M059J (cell line): ENCODE results near the gene TMC4. TPM values are rescaled to one million over a fixed set of nuclear protein-coding genes. Genes with fewer than 3 reads are reported as not detected.
"Not testable (repeated sequence)": the region's sequence is repeated elsewhere in the genome, so short reads cannot be mapped to it uniquely, and the experiment has no call there.

Experiments used
- DNase-seq: peaks from one replicate; pipeline ENCODE4 v3.0.0-alpha.2; 2012; ENCODE audit warnings: low read depth
- total RNA-seq: library from RNA; depleted of rRNA; stranded (reverse); fragments of >200 nt; shearing (Covaris generic); gene quantifications from 2 replicates; pipeline ENCODE4 v1.2.3, GENCODE V29; 2014

The TMC4 gene
- total RNA-seq, 1 experiment from 2014 or later = 0.39 TPM

DNA sequence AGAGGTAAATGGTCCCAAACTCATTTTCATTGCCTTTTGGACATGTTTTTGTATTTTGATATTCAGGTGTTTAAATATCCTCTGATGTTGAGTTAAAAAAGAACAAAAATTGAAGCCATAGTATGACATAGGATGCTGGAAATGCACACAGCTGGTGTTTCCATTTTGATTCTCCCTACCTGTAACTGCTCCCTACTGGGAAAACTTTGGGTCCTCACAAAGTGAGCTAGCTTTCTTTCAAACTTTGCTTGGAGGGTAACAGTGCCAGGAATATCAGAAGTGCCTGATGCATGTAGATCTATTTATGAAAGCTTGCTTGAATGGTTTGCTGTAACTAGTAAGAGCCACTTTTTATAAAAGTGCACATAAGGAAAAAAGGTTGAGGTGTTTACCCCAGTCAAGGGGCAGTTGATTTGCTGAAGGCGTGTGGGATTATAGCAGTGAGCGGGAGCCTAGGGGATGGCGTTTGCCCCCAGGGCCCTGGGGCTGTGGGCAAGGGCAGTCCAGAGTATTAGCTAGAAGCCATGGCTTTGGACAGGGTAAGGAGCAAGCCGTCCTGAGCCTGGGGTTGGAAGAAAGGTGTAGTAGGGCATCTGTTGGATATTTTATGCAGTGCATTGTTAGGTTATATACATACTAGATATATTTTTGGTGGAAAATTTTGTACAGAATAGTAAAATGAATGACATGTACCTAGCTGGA, 32.0 kb upstream of the TMC4 start:
- DNase-seq = no peak

DNA sequence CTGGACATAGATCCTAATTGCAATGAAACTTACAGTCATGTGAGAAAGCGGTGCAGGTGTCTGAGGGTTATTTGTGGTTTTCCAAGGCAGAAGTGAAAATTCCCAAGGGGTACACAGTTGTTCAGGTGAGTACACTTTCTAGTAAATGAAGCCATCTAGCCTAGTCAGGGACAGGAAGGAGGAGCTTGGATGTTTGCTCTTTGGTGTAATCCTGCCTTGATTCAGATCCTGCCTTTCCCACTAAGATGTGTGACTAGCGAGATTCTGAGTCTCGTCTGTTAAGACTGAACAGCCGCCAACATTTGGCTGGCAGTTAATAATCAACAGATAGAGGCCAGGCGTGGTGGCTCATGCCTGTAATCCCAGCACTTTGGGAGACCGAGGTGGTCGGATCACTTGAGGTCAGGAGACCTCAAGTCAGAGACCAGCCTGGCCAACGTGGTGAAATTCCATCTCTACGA, 30.2 kb upstream of the TMC4 start:
- no peak for DNase-seq

- DNase-seq = no peak
These were observed 29.0 kb upstream of the TMC4 start for GRCh38 chr19:54201980-54202379.

DNA sequence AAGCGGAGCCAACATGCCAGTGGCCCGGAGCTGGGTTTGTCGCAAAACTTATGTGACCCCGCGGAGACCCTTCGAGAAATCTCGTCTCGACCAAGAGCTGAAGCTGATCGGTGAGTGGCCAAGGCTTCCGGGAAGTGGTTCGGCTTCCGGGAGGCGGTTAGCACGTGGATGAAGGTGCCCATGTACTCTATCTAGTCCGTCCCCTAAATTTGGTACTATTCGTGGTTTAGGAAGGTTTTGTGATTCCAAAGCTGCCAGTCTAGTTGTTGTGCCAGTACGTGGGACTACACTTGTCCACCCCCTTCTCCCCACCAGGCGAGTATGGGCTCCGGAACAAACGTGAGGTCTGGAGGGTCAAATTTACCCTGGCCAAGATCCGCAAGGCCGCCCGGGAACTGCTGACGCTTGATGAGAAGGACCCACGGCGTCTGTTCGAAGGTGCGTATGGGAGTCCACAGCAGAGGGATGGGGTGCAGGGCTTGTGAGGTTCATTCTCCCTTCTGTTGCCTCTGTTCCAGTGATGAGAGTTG, 28.3 kb upstream of the TMC4 start:
- DNase-seq = no peak

DNA sequence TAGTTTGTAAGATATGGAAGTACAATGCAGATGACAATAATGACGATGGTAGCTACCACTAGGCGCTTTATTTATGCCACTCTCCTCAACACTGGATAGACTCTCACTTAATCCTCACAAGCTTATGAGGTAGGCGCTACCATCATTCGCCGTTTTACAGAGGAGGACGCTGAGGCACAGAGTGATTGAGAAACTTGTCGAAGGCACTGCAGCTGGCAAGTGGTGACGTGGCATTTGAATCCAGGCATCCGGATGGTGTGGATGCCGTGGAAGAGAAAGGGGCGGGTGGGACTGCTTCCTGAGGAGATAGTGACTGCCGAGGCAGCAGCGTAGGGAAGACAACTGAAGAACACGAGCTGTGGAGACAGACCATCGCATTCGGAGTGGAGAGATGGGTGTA, 26.4 kb upstream of the TMC4 start:
- no peak for DNase-seq

GRCh38 chr19:54197121-54197520, 24.2 kb upstream of the TMC4 start:
- no peak for DNase-seq

- DNase-seq = no peak
These were observed 23.6 kb upstream of the TMC4 start for GRCh38 chr19:54196536-54196935.

DNA sequence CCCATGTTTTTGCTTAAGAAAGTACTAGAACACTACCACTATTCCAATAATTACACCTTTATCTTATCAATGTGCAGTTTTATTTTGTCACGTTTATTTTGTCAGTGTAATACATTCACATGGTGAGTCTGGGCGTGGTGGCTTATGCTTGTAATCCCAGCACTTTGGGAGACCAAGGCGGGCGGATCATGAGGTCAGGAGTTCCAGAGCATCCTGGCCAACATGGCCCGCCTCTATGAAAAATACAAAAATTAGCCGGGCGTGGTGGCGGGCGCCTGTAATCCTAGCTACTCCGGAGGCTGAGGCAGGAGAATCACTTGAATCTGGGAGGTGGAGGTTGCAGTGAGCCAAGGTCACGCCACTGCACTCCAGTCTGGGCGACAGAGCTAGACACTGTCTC, 21.5 kb upstream of the TMC4 start:
- DNase-seq = not testable (repeated sequence)

DNA sequence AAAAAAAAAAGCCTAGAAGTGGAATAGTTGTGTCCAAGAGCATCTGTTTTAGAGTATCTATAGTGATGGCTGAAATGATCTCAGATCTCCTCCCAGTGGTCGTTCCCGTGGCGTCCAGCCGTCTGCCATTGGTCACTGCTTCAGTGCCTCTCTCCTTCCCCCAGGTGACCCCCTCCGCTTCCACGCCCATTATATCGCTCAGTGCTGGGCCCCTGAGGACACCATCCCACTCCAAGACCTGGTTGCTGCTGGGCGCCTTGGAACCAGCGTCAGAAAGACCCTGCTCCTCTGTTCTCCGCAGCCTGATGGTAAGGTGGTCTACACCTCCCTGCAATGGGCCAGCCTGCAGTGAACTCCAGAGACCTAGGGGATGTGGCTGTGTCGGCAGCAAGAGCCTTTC, 20.1 kb upstream of the TMC4 start:
- DNase-seq = no peak

- DNase-seq = no peak
These were observed 19.0 kb upstream of the TMC4 start for GRCh38 chr19:54191811-54192453.

- DNase-seq = peak; percentile 81
These were observed 18.3 kb upstream of the TMC4 start, which contains the start of gene TSEN34 for GRCh38 chr19:54191011-54191810. Gene TSEN34, plus strand, starts transcription at chr19:54191308. Its CDS starts 57 bp downstream, at chr19:54191365.

DNA sequence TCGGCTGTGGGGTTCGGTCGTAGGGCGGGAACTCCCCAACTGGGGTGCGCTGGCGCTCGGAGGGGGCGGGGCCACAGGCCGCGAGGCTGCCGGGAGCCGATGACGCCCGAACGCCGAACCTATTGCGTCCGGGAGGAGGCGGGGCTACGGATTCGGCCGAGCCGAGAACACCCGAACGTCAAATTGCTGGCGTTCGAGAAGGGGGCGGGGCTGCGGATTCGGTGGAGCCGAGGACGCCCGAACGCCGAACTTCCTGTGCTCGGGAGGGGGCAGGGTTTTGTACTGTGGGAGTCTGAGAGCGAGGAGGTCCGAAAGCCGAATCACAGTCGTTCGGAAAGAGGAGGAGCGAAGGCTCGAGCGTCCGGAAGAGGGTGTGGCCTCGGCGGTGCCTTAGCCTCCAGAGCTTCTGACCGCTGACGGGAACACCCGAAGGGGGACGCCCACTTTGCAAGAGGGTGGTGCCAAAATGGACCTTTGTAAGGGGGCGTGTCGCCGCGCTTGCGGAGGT, 17.6 kb upstream of the TMC4 start:
- DNase-seq = peak; percentile 99

DNA sequence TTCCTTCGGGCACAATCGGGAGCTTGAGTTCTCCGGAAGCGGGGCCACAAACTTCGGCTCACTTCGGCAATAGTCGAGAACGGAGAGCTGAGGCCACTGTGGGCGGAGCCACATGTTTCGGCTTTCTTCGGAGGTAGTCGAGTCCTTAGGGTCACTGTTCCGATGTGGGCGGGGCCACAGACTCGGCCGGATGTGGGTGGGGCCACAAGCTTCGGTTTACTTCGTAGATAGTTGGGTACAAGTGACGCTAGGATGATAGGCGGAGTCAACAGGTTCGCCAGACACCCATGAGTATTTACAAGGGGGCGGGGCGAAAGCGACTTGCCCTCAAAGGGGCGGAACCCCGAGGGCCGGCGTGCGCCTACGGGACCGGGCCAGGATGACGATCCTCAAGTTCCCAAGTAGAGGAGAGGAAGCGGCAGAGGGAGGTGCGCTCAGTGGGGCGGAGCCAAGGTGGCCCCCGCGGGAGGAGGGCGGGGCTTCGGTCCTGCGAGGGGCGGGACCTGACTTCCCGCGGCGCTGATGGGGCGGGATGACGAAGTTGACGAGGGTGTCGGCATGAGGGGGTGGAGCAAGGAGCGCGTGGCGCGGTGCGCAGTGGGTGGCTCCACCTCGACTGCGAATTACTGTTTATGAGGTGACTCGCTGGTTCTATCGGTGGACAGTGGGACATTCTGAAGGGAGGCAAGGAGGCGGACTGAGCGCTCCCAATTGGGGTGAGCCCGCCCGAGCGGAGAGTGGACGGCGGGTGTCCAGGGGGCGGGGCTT, 17.0 kb upstream of the TMC4 start:
- DNase-seq = peak; percentile 100

GRCh38 chr19:54189145-54189734, 16.3 kb upstream of the TMC4 start, which contains the start of gene MBOAT7:
Gene MBOAT7, minus strand, starts transcription at chr19:54189580. Its CDS starts 1,072 bp downstream, at chr19:54188508.
- no peak for DNase-seq

DNA sequence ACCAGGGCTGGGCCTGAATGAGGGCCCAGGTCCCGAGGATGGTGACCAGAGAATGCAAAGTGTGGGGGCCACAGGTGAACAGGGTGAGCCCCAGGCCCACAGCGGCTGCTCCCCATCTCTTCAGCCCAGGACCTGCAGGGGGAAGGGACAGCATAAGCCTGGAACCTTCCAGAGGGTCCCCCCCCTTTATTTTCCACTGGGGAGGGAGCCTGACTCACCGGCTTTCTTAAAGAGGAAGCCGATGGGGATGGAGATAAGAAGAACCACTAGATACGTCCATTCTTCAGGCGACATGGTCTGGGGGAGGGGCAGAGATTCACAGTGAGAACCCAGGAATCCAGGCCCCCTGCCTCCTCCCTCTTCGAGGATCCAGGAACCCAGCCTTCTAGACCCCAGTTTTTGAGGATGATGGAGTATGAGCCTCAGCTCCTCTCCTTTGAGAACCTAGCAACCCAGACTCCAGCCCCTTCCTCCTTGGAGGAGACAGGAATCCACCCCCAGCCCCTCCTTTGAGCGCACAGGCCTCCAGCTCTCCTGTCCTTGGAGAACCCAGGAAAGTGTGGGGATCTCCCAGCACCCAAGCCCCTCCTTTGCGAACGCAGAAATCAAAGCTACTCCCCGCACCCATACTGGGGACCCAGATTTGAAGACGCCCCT, 15.4 kb upstream of the TMC4 start:
- peak; percentile 93 for DNase-seq

- DNase-seq = no peak
These were observed 14.0 kb upstream of the TMC4 start for GRCh38 chr19:54186934-54187381.

DNA sequence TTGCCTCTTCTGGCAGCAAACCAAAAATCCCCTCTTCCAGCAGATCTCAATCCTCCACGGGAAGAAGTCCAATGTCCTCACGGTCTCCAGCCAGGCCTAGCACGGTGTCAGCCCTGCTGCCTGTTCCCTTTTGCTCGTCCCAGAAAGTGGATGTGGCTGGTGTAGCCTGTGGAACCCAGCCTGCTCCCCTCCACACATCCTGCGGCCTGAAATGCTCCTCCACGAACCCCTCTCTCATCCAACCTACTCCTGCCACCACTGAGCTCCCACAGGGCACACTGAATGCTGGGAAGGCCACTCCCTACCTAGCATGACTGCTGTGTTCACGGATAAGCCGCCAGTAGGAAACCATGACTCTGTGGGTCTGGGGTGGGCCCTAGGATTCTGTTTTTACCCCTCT, 13.4 kb upstream of the TMC4 start:
- DNase-seq = no peak

DNA sequence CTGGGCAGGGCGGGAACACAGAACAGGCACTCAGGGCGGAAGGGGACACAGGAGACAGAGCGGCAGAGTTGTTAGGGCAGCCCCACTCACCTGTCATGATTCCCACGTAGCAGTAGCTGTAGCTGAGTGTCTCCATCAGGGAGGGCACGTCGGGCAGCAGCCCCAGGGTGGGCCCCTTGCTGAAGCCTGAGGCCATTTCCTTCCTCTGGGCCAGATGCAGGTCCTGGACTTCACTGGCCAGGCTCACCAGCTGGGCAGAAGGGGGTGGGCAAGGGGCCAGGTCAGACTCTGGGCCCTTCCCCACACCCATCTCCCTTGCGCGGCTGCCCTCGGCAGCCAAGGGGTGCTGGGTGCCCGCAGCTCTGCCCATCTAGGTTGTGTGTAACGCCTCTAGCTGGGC, 10.5 kb upstream of the TMC4 start:
- no peak for DNase-seq

- DNase-seq = not testable (repeated sequence)
These were observed 8.9 kb upstream of the TMC4 start for GRCh38 chr19:54181894-54182293.

DNA sequence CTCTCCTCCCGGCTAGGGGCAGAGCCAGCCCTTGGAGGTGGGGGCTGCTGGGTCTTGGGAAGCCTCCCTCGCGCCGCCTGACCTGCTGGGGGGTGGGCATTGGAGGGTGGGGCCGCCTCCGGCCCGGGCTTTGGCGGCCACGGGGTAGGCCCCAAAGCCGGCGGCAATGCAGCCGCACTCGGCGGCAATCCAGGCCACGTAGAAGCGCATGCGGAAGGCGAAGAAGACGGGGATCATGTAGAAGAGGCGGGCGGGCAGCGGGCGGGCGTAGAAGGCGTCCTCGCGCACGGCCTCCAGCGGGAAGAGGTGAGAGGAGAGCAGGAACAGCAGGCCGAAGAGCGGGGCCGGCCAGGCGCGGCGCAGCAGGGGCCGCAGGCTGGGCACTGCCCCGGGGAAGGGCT, 7.7 kb upstream of the TMC4 start:
- DNase-seq = no peak
